CD4-positive, alpha-beta T cell treated with Interleukin-10 for 1 hour (primary cell): ENCODE data around the gene AZI2.

Experiments
- DNase-seq: peaks from one replicate; pipeline ENCODE4 v3.0.0-alpha.2; 2020

The AZI2 gene, protein sequence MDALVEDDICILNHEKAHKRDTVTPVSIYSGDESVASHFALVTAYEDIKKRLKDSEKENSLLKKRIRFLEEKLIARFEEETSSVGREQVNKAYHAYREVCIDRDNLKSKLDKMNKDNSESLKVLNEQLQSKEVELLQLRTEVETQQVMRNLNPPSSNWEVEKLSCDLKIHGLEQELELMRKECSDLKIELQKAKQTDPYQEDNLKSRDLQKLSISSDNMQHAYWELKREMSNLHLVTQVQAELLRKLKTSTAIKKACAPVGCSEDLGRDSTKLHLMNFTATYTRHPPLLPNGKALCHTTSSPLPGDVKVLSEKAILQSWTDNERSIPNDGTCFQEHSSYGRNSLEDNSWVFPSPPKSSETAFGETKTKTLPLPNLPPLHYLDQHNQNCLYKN

DNA sequence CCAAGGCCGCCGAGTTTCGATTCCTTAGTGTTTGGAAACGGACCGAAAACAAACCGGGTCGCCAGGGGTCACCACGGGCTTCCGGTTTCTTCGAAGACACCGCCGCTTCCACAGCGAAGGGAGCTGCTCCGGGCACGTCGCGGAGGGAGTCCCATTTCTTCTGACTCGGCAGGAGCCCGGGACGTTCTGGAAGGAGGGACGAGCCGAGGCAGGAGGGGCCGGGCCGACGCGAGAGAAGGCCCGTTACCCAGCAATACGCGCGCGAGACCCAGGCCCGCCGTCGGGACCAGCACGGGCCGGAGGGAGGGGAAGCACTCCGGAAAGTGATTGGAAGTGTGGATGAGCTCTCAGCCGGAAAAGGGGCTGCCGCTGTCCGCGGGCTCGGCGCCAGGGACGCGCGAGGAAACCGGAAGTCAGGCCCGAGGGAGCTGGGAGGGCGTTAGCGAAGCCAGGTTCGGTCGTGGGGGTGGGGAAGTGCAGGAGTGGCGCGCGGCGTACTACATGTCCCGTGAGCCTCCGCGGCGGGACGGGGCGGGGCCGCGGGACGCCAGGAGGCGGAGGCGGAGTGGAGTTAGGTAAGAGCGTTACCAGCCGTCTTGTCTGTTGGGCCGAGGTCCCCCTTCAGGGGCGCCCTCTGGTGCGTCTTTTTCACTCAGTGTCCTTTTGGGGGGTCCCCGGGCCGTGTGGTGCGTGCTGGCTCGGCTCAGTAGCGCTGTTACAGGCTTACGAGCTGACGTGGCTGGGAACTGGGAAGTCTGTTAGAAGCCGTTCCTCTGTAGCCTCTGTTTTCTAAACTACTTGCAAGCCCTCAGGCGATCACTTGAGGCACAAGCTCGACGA lies at the start of gene AZI2, which contains the start of gene ZCWPW2:
Gene AZI2, minus strand, starts transcription at position 196 of the 840 bp plus-strand sequence. CDS start 8,207 bp downstream, outside the sequence.
Gene ZCWPW2, plus strand, starts transcription at position 93 of the 840 bp plus-strand sequence. CDS start 64,348 bp downstream, outside the sequence.
- peak; percentile 94 for DNase-seq

DNA sequence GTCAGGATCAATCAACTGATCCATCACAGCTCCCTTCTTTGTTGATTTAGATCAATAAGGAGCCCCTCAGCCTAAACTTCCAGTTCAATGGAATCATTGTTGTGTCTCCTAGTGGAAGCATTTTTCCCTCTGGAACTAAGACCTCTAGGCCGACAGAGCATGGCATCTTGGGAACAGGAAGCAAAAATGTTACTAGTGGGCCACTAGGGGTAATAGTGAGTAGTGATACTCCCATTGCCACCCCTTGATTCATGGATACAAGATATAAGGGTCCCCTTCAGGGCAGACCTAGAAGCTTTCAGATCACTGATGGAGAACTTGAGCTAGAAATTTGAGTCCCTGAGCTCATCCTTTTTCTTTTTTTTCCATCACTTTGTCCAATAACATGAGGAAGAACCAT lies 40.4 kb upstream of the AZI2 start:
- DNase-seq = no peak

DNA sequence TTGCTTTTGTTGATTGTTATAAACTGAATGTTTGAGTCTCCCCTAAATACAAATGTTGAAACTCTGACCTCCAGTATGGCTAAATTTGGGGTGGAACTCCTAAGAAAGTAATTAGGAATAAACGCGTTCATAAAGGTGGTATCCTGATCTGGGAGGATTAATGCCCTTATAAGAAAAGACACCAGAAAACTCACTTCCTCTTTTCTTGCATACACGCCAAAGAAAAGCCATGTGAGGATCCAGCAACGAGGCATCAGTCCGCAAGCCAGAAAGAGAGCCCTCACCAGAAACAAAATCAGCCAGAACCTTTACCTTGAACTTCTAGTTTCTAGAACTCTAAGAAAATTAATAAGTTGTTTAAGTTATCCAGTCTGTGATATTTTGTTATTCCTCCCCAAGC lies 37.4 kb upstream of the AZI2 start:
- no peak for DNase-seq

DNA sequence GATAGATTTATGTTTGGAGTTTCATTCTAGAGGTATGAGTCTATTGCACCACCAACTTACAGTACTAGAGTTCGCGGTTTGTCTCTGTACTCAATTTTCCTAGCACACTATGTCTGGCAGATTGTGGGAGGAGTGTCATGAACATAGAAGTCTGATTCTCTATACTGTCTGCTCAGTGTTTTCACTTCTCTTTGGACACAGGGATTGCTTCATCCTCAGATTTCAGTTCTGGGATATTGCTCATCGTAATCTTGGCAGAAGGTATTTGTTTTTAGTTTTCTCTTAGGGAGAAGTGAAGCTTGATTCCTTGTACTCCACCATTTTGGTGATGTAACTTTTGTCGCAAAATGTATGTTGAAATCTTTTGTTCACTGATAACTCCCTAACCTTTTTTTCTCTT lies 27.8 kb upstream of the AZI2 start:
- DNase-seq = no peak

DNA sequence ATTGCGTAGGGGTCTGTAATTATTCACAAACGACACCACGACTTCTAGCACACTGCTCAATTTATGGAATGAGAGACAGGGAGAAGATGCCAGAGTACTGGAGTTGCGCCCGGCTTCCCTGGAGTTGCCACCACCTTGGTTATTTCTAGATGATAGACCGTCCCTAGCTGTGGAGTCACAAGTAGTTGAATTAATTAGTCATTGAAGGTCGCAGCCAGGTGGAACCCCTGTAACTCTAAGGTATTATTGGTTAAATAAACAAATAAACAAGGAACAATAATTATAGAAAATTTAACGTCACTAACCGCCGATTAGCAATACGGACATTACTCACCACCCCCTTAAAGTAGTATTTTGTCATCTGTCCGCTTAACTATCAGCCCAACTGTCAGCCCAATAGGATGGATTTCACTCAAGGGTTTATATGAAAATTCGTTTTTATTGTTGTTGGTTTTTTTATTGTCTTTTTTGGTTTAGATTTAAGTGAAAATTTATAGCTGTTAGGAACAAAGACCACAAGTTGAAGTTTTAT lies 911 bp upstream of the AZI2 start:
- no peak for DNase-seq

DNA sequence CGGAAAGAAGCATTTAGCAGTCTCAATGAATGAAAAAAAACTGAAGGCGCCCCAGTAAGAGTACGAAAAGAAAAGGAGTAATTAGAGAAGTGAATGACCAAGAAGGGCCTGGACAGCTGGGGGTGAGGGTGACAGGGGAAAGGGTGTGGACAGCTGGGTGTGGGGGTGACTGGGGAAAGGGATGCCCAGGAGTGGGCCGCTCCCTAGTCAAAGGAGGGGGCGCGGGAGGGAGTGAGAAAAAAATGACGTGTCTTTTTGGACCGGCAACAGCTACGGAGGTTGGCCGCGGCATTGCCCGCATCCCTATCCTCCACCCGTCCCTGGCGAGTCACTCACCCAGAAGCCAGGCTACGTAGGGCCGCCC lies 377 bp downstream of the AZI2 start:
- no peak for DNase-seq

DNA sequence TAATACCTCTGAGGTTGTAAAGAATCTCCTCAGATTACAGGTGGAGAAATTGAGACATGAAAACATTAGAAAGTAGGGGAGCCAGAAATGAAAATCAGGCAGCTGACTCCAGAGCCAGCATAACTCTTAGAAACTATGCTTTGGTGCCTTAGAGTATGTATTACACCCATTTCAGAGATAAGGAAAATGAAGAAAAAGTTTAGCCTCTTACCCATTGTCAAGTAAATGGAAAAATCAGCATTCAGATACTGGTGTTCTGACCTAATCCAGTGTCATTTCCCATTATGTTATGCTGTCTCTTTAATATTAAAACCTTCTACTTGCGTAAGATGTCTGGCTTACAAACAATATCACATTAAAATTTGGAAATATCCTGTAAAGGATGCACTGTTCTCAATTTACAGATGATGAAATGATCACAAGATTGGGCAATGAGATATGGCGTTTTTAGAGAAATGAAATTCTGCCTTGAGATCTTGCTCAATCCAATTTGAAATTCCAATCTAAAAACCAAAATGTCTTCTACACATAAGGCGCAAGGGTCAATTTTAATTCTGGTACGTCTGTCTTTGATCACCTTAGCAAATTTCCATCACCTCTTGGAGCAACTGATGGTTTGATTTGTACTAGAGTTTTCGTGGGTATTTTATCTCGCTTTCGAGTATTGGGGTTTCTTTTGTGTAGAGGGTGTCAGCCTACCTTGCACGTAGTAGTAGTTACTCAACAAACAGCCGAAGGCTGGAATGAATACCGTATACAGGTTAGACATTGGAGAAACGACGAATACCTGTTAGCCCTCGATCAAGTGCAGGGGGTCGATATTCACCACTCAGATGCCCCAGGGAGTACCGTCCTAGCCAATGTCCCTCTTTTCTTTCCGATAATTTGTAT lies 1.0 kb downstream of the AZI2 start:
- DNase-seq = peak; percentile 17

DNA sequence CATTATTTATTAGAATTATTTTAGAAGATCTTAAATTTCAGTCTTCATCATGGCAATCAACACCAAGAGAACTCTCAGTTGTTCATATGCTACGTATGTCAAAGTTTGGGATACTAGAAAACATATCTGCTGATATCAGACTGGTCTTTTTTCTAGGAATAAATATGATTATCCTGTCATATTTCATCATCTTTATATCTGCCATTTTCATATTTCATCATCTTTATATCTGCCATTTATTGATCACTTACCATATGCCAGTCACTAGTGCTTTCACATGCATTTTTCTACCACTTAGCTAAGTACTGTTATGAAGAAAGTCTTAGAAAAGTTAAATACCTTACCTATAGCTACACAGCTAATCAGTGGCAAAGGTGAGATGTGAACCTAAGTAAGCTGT lies 2.9 kb downstream of the AZI2 start:
- no peak for DNase-seq

DNA sequence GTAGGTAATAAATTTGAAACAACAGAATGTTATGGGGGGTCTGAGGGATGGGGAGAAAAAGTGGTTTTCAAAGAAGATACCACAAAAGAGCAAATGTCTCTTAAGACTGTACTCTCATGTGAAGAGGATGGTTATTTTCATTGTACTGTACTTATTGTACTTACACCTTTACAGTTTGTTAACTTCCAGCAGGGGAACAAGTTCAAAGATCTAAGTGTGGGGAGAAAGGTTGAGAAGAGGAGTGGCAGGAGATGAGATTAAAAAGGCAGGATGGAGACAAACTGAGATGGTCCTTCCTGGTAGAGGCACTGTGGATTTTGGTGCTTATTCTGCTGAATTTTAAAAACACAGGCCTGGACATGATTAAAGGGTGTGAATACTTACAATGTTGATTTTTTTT lies 5.5 kb downstream of the AZI2 start:
- no peak for DNase-seq

DNA sequence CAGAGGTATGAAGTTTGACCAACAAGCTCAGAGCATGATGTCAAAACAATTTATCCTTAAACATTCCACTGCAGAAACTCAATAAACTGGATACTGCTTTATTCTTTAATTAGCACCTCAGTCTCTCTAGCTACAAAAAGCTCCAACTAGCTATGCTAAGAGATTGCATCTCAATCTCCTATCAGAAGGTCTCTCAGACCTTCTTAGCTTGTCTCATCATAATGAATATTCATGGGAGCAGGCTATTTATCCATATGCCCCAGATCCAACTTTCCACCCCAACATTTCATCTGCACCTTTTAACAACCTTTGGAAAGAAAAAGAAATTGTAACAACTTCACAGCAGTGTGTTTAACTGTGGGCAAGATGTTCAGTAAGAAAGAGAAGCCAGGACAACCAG lies 11.4 kb downstream of the AZI2 start:
- DNase-seq = no peak

DNA sequence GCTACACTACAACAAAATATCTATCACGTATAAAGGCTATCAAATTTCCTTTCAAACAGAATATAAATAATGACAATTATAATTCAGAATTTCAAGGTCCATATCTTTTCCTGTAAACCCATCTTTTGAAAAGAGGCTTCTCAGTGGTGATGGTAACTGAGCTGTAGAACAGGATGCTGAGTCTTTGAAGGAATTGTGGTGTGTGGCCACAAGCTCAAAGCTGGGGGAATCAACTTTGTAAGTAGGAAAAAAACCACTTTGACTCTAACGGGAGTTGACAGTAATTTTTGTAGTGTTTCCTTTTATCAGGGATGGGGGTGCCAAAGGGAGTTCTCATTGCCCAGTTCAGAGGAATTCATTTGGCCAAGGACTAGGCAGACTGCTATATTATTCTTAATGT lies 13.4 kb downstream of the AZI2 start:
- no peak for DNase-seq

DNA sequence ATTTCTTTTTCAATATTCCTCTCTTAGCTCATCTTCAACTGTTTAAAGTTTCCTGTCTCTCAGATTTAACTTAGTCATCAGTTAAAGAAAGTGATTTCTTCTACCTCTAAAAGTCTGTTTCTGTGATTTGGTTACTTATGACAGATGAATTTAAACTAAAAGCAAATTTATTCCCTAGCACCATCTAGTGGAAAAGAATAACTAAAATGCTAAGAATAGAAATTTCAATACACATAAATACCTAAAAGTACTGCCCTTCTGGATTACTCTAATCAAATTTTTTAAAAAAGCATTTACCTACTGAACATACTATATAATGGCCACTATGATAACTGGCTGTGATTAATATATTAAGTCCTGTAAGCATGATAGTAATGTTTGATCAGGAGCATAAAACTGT lies 14.1 kb downstream of the AZI2 start:
- DNase-seq = no peak

DNA sequence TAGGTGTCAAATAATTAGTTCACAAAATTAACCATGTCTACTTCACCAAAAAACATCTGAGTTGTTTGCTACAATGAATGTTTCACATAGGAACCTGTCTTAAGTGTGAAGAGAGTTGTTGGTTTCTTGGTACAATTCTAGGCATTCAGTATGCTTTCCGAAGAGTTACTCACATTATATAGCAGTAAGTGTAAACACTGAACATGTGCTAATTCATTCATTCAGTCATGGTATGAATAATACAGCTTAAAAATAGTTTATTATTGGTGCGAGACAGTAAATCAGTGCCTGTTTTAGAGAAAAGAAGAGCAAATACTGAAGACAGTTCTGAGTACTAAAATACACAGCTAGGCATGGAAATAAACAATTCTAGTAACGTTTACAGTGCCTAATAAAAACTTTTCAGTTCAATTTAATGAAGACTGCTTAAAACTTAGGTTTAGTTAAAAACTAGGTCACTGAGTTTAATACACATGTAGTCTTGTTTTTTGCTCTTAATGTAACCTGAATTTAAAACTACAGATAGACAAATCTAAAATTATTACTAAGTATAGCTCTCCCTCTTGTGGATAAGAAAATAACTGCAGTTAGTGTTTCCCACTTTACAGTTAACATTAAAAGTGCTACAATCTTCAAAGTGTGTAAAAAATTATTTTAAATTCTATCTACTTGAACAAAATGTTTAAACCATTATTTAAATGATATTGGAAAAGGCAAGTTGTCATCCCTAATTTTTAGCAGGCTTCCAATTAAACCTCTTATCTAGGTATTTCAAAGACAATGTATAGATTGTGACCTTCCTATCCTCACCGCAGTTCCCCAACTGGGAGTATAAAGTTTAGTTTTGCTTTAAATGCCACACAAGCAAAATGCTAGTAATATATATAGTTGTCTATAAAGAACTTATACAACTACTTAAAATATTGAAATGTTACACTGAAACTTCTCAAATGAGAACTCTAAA lies 20.2 kb downstream of the AZI2 start:
- peak; percentile 67 for DNase-seq

DNA sequence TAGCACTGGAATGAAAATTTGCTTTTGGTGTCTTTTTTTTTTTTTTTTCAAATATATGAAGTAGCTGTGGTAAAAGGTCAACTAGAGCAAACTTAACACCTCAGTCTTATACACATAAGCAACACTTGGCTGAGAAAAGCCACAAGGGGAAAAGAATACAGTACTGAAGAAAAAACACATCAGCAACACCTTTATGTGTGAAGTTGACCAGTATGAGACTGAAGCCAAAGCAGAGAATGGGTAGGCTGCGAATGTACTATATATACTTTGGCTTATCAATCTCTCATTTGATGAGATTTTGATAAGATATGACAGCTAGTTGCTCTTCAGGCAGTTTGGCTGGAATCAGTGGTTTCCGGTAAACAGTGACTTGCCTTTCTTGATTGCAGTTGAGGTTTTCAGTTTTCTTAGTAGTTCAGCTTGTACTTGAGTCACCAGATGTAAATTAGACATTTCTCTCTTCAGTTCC lies 22.1 kb downstream of the AZI2 start:
- peak; percentile 67 for DNase-seq

DNA sequence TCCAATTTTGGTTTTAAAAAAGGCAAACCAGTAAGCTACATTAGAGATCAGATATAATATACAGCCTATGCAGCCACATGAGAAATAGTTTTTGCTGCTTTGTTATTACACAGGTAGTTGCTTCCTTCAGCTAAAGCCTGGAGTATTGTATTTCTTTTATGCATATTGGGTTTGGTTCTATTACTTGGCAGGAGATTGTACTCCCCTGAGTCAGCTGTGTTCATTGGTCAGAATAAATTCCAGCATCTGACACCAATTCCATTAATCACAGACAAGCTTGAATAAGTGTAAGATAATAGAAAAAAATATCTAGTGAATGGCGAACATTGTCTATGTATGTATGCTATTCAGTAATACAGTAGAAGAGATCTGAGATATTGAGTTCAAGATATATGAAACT lies 26.2 kb downstream of the AZI2 start:
- DNase-seq = no peak

DNA sequence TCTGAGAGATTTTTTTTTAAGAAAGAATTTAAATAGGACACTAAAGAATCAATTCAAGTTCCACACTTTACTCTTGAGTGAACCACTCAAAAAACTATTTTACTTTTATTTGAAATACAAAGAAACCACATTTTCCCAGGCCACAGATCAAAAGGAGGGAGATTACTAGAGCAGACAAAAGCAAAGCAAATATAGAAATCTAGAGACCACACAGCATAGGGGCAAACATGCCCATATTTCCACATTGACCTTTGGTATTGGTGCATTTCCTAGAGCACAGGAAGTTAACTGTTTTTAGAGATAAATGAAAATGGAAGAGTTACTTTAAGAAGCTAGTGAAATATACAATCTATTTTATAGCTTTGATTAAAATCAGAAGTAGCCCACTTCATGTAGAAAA lies 27.6 kb downstream of the AZI2 start:
- no peak for DNase-seq

DNA sequence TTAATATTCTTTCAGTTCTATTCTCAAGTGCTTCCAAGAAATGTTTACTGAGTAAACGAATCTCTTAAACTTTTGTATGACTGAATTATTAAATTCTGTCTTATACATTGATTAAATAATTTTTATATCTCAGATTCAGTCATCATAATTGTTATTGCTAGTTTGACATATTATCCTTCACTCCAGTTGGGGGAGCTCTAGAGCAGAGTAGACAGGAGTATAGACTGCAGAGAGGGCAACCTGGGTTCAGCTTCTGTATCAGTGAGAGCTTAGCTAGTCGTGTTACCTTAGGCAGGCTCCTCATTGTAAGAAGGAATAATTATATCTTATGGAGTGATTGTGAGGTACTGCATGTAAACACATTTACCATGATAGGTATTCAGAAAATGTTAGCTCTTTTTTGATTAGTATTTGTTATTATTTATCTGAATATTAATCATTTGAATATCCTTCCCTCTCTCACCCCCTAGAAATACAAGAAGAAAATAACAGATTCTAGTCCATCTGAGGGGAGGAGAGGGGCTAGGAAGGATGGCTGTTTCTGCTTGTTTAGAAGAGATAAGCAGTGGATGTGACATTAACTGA lies 31.1 kb downstream of the AZI2 start:
- DNase-seq = peak; percentile 72

DNA sequence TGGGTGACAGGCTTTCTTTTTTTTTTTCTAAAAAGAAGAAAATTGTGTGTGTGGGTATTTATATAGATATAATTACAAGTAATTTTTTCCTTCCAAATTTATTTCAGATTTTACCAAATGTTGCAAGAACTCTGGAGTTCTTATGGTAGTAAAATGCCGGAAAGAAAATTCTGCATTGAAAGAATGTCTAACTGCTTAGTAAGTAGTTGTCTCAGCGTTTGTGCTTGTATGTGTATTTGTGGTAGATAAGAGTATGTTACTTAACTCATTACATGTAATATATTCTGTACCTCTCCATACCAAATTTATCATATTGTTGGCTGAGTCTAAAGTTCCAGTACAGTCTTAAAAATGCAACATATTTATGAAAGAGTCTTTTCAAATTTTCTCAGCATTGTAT lies 32.4 kb downstream of the AZI2 start:
- DNase-seq = no peak

DNA sequence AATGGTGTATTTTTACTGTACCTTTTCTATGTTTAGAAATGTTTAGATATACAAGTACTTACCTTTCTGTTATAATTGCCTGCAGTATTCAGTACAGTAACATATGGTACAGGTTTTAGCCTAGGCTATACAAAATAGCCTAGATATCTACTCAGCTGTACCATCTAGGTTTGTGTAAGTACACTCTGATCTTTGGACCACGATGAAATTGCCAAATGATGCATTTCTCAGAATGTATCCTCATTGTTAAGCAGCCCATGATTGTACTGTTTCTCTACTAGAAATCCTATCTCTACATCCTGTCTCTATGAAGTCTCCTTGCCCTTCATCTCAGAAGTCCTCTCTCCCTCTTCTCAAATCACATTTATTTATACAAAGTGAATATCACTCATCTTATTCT lies 32.9 kb downstream of the AZI2 start:
- DNase-seq = no peak

DNA sequence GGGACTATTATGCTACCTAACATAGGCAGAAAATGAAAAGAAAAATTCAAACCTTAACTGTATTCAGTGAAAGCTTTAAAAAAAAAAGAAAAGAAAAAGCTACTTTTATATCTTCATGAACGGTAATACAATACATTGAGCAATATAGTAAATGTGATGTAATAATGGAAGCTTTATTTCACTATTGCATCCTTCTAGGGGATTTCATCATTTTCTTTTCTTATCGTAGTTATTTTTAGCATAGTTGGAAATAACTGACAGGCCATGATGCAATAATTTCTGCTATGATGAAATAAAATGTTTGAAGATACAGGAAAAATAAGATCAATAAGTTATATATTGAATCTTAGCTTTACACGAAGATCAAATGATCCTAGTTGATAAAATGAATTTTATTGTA lies 40.4 kb downstream of the AZI2 start:
- DNase-seq = no peak

DNA sequence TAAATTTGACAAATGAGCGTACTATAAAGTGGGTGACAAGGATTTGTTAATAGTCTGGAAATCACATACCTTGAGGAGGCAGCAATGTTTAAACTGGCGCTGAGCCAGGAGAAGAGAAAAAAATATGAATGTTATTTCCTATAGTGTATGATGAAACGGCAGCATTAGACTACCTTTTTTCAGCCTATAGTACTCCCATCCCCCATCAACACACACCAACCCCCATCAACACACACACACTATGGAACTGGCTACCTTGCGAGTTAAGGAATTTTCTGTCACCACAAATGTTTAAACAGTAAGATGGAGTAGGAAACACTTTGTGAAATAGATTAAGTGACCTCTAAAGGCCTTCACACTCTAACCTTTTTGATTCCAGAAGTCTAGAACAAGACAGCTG lies 46.9 kb downstream of the AZI2 start:
- DNase-seq = no peak
